Measurements from ENCODE around the gene CRYBA4.

The CRYBA4 gene

GRCh38 chr22:26621663-26622062 is at the start of gene CRYBA4:
Gene CRYBA4, plus strand, starts transcription at chr22:26621963. Its CDS starts 634 bp downstream, at chr22:26622597.
- no peak for DNase-seq (ENCODE audit: low spot score)

- peak; percentile 56 for DNase-seq (ENCODE audit: low spot score)
Measured at GRCh38 chr22:26573026-26573662, 48.6 kb upstream of the CRYBA4 start.

- no peak for DNase-seq (ENCODE audit: low spot score)
Measured at GRCh38 chr22:26574001-26574723, 47.6 kb upstream of the CRYBA4 start.

GRCh38 chr22:26576026-26576680 is 45.6 kb upstream of the CRYBA4 start:
- DNase-seq (ENCODE audit: low spot score), result no peak

- no peak for DNase-seq (ENCODE audit: low spot score)
Measured at GRCh38 chr22:26577081-26577480, 44.7 kb upstream of the CRYBA4 start.

DNA sequence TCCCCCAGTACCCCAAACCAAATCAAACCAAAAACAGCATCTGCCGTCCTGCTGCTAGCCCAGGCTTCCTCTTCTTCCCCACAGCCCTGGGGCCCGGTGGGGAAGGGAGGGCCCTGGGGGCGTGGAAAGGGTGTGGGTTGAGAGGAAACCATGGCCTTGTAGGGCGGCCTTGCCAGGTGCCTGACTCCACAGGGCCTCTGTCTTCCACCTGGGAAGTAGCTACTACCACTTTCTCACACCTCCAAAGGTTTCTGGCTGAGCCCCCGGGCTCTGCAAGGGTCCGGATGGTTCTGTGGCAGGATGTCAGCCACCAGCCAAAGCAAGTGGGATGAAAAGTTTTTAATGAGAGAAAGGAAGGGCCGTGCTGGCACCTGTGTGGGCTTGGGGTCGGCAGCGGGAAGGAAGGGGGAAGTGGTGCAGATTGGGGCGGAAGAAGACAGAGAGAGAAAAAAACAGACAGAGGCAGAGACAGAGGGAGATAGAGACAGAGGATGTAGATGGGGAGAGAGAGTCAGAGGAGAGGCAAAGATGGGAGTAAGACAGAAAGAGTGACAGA is 42.4 kb upstream of the CRYBA4 start:
- DNase-seq (ENCODE audit: low spot score), result no peak

GRCh38 chr22:26580240-26580962 is 41.4 kb upstream of the CRYBA4 start:
- no peak for DNase-seq (ENCODE audit: low spot score)

- DNase-seq (ENCODE audit: low spot score), result no peak
Measured at GRCh38 chr22:26581026-26581425, 40.7 kb upstream of the CRYBA4 start.

- DNase-seq (ENCODE audit: low spot score), result no peak
Measured at GRCh38 chr22:26581633-26582168, 40.1 kb upstream of the CRYBA4 start.

DNA sequence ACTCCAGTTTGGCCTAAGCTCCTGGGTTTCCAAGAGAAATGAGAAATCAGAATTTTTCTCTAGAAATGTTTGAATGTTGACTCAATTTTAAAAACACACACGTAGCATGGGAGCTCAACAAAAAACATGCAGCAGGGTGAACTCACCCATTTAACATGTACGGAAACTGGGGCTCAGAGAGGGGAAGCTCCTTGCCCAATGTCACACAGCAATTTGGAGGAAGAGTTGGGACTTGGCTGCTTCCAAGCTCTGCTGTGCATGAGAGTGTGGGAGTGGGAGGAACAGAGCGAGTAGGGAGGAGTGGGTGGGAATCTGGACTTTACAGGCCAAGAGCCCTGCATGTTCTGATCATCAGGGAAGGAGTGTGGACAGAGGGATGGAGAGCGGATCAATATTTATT is 37.8 kb upstream of the CRYBA4 start:
- DNase-seq (ENCODE audit: low spot score), result no peak

- DNase-seq (ENCODE audit: low spot score), result no peak
Measured at GRCh38 chr22:26585104-26585790, 36.5 kb upstream of the CRYBA4 start.

GRCh38 chr22:26586556-26587325 is 35.0 kb upstream of the CRYBA4 start:
- DNase-seq (ENCODE audit: low spot score), result no peak

- DNase-seq (ENCODE audit: low spot score), result no peak
Measured at GRCh38 chr22:26587991-26588613, 33.7 kb upstream of the CRYBA4 start.

GRCh38 chr22:26588729-26589366 is 32.9 kb upstream of the CRYBA4 start:
- no peak for DNase-seq (ENCODE audit: low spot score)

- no peak for DNase-seq (ENCODE audit: low spot score)
Measured at GRCh38 chr22:26589367-26589844, 32.4 kb upstream of the CRYBA4 start.

DNA sequence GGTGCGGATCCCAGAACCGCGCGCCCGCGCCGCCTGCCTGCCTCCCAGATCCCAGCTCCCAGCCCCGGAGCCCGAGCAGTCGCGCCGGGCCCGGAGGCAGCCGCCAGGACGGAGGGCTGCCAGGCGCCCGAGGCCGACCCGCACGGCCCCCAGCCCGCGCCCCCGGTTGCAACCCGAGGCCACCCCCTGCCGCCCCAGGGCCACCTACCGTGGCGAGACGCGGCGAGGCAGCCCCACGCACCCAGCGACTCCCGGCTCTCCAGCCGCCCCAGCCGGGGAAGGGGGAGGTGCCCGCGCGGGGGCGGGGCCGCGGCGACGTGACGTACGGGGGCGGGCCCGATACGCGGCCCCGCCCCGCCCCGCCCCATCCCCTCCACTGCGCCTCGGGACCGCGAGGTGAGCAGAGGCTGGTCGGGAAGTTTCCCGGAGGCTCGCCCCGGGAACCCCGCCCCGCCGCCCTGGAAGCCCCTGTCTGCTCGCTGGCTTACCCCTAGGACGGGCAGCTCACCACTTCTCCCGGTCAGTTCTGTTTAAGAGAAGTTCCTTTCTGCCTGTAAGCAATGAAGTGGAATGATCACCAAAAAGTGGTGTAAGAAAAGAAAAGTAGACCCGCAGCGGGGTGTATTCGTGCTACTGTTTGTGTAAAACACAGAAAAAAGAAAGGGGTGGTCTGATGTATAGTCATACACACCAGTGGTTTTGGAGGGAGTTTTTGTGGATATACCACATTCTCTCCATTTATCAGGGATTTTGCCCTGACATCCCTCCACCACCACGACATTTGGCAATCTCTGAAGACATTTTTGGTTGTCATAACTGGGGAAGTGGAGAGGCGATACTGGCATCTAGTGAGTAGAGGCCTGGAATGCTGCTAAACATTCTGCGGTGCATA is 31.7 kb upstream of the CRYBA4 start, which contains the start of gene TPST2:
Gene TPST2, minus strand, starts transcription at position 288 of the 892 bp plus-strand sequence. CDS start 48,502 bp downstream, outside the sequence.
- peak; percentile 56 for DNase-seq (ENCODE audit: low spot score)

GRCh38 chr22:26592421-26592891 is 29.3 kb upstream of the CRYBA4 start:
- DNase-seq (ENCODE audit: low spot score), result no peak

DNA sequence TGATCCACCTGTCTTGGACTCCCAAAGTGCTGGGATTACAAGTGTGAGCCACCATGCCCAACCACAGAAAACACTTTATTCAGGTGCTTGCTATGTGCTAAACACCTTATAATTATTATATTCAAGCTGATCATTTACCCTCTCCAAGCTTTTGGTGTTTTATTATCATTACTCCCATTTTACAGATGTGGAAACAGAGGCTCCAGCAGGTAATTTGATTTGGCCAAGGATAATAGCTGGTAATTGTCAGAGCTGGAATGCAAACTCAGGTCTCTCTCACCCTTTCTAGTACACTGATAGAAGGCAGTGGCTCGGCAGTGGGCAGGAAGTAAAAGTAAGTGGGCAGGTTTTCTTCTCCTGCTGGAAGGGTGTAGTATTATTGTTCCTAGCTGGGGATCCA is 28.0 kb upstream of the CRYBA4 start:
- DNase-seq (ENCODE audit: low spot score), result no peak
